Sigmoid colon (tissue), 4 donors: ENCODE measurements around the gene MYO7B.

ENCODE experiments used
- EP300 ChIP-seq, 4 donors: sonication (generic); formaldehyde crosslinking; IDR thresholded peaks; one replicate each; pipeline ENCODE4 v1.6.1; 2017; ENCODE audit warnings: antibody characterized with exemption in 4 of 4
- POLR2A ChIP-seq, 2 donors: fragments of 450-650 bp; IDR thresholded peaks; one replicate each; pipeline ENCODE4 v1.6.1; 2016; ENCODE audit warnings: antibody characterized with exemption in 2 of 2, mild to moderate bottlenecking in 2 of 2, moderate library complexity in 2 of 2
- POLR2AphosphoS5 ChIP-seq, 4 donors: sonication (generic); formaldehyde crosslinking; IDR thresholded peaks; one replicate each; pipeline ENCODE4 v1.6.1; 2017; ENCODE audit warnings: antibody characterized with exemption in 4 of 4
- TF ChIP-seq, protein P1 (sequence below), 4 experiments: fragments of 450-650 bp in 3 of 4; fragments of 200-600 bp in 1 of 4; IDR thresholded peaks; one replicate each; pipeline ENCODE4 v1.5.1; 2016 to 2019; ENCODE audit warnings: antibody characterized with exemption in 4 of 4, mild to moderate bottlenecking in 3 of 4, moderate library complexity in 2 of 4

DNA sequence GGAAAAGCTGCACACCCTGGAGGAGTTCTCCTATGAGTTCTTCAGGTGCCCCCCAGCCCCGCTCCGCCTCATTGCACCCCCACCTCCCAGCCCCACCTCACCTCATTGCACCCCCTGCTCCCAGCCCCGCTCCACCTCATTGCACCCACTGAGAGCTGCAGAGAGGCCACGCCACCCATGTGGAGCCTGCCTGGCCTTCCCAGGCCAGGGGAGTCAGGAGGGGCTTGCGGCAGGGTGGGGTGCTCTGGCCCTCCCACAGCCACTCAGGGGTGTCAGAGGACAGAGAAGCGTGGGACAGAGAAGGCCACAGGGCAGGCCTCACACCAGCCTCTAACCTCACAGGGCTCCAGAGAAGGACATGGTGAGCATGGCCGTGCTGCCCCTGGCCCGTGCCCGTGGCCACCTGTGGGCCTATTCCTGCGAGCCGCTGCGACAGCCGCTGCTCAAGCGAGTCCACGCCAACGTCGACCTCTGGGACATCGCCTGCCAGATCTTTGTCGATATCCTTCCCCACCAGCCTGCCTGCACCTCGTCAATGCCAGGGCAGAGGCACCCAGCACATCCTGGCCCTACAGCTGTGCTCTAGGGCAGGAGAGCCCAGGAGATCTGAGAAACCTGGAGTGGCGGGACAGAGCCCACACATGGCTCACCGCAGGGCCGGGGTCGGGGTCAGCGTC, 95.5 kb downstream of the MYO7B start:
- TF ChIP-seq POLR2AphosphoS5 (IDR thresholded peaks at IDR 0.05) (peak; percentile 44 to 82 (median 66)), POLR2A (IDR thresholded peaks at IDR 0.05) (no peak), EP300 (IDR thresholded peaks at IDR 0.05) (no peak)
- TF ChIP-seq, protein P1, sequence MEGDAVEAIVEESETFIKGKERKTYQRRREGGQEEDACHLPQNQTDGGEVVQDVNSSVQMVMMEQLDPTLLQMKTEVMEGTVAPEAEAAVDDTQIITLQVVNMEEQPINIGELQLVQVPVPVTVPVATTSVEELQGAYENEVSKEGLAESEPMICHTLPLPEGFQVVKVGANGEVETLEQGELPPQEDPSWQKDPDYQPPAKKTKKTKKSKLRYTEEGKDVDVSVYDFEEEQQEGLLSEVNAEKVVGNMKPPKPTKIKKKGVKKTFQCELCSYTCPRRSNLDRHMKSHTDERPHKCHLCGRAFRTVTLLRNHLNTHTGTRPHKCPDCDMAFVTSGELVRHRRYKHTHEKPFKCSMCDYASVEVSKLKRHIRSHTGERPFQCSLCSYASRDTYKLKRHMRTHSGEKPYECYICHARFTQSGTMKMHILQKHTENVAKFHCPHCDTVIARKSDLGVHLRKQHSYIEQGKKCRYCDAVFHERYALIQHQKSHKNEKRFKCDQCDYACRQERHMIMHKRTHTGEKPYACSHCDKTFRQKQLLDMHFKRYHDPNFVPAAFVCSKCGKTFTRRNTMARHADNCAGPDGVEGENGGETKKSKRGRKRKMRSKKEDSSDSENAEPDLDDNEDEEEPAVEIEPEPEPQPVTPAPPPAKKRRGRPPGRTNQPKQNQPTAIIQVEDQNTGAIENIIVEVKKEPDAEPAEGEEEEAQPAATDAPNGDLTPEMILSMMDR (IDR thresholded peaks at IDR 0.05) = no peak
